PC-9 (cell line): ENCODE measurements around the gene GULP1. TPM values are rescaled to one million over a fixed set of nuclear protein-coding genes. Genes with fewer than 3 reads are reported as not detected.

ENCODE experiments used
- BruUV-seq: library from RNA; stranded (reverse); fragments of 400-500 nt; replicated peaks from 2 replicates; lab custom pipeline; 2021; lab: Mats Ljungman, UMichigan
- CTCF ChIA-PET: fragments of 300-600 bp; sonication (Branson Sonifier 250); formaldehyde crosslinking; loops from one replicate; lab custom pipeline; 2022; ENCODE audit warnings: antibody characterized with exemption; lab: Charles Lee
- POLR2A ChIA-PET: fragments of 300-600 bp; sonication (Branson Sonifier 250); formaldehyde crosslinking; loops from one replicate; lab custom pipeline; 2022; ENCODE audit warnings: antibody characterized with exemption; ENCODE audit not compliant: unreplicated experiment; lab: Charles Lee
- DNase-seq, 2 experiments: peaks; one replicate each; pipeline versions ENCODE4 v3.0.0 to v3.0.0-alpha.2; 2015 to 2022; ENCODE audit warnings: mixed read lengths in 1 of 2
- H2AFZ ChIP-seq: fragments of 200-600 bp; sonication (generic); 2 replicates; pipeline ENCODE4 v1.8.1; 2017; ENCODE audit warnings: antibody characterized with exemption
- H3F3A ChIP-seq: fragments of 200-600 bp; sonication (generic); 2 replicates; pipeline ENCODE4 v1.8.1; 2017; ENCODE audit warnings: antibody characterized with exemption, mild to moderate bottlenecking, low read depth; ENCODE audit not compliant: insufficient read depth
- H3K27ac ChIP-seq: fragments of 200-600 bp; sonication (generic); 2 replicates; pipeline ENCODE4 v1.6.1; 2016; ENCODE audit warnings: mixed run types
- H3K27me3 ChIP-seq: fragments of 200-600 bp; sonication (generic); 2 replicates; pipeline ENCODE4 v1.6.1; 2016; ENCODE audit warnings: low read depth, mixed run types; ENCODE audit not compliant: insufficient read depth
- H3K36me3 ChIP-seq: fragments of 200-600 bp; sonication (generic); 2 replicates; pipeline ENCODE4 v1.6.1; 2016; ENCODE audit warnings: low read depth, mixed run types
- H3K4me1 ChIP-seq: fragments of 200-600 bp; sonication (generic); replicated peaks from 2 replicates; pipeline ENCODE4 v1.6.1; 2016; ENCODE audit warnings: mixed run types; ENCODE audit not compliant: insufficient read depth
- H3K4me2 ChIP-seq: fragments of 200-600 bp; sonication (generic); 2 replicates; pipeline ENCODE4 v1.6.1; 2017; ENCODE audit warnings: mixed run types
- H3K4me3 ChIP-seq: fragments of 200-600 bp; sonication (generic); 2 replicates; pipeline ENCODE4 v1.6.1; 2016; ENCODE audit warnings: mixed run types
- H3K79me2 ChIP-seq: fragments of 200-600 bp; sonication (generic); 2 replicates; pipeline ENCODE4 v1.6.1; 2017; ENCODE audit warnings: low read depth, mixed run types
- H3K9me2 ChIP-seq: fragments of 200-600 bp; sonication (generic); 2 replicates; pipeline ENCODE4 v1.8.1; 2017; ENCODE audit warnings: mild to moderate bottlenecking; ENCODE audit not compliant: insufficient read depth
- H3K9me3 ChIP-seq: fragments of 200-600 bp; sonication (generic); 2 replicates; pipeline ENCODE4 v1.8.1; 2016; ENCODE audit warnings: low read depth; ENCODE audit not compliant: insufficient read depth
- H4K20me1 ChIP-seq: fragments of 200-600 bp; sonication (generic); 2 replicates; pipeline ENCODE4 v1.8.1; 2017; ENCODE audit not compliant: insufficient read depth
- CTCF ChIP-seq: fragments of 200-600 bp; sonication (generic); conservative IDR thresholded peaks from 2 replicates; pipeline ENCODE4 v1.6.1; 2017; ENCODE audit warnings: mixed run types, antibody characterized with exemption, mild to moderate bottlenecking, moderate library complexity
- EZH2 ChIP-seq: fragments of 200-600 bp; sonication (generic); IDR thresholded peaks from 2 replicates; pipeline ENCODE4 v1.8.0; 2017; ENCODE audit warnings: antibody characterized with exemption, low read depth
- intact Hi-C: fragments of 100-400 bp; cut with micrococcal nuclease; formaldehyde crosslinking; loops from one replicate; pipeline ENCODE4 v1.10.0; 2022; ENCODE audit not compliant: unreplicated experiment
- total RNA-seq: library from RNA; stranded (reverse); gene quantifications from 2 replicates; pipeline ENCODE4 v1.2.3, GENCODE V29; 2021

The GULP1 gene
- total RNA-seq, 1 experiment from 2014 or later = 38.0 TPM

- Histone ChIP-seq H2AFZ (no peak overlapping the region), H3K9me2 (no peaks in the 10 kb centered on the region), H4K20me1 (no peaks in the 10 kb centered on the region), H3F3A (no peaks in the 10 kb centered on the region), H3K9me3 (0 out of 2 replicates have a peak, but pooled peaks cover 3% of the 10 kb centered on the region), H3K36me3 (no peaks in the 10 kb centered on the region), H3K27me3 (no peaks in the 10 kb centered on the region), H3K4me3 (no peak overlapping the region), H3K4me1 (no peaks in the 10 kb centered on the region), H3K27ac (no peak overlapping the region), H3K4me2 (no peak overlapping the region), H3K79me2 (no peaks in the 10 kb centered on the region)
- ChIA-PET POLR2A (no interaction called here), CTCF (no interaction called here)
- BruUV-seq = no TSS peak
- no peak for DNase-seq
- no peak for TF ChIP-seq CTCF
- no peak for TF ChIP-seq EZH2
- intact Hi-C loops = no loop called here
Observed at GRCh38 chr2:188256420-188256819, 35.3 kb upstream of the GULP1 start.

- intact Hi-C loops = no loop called here
- Histone ChIP-seq H3K9me2 (no peaks in the 10 kb centered on the region), H3K4me3 (no peak overlapping the region), H4K20me1 (no peaks in the 10 kb centered on the region), H3K9me3 (no peaks in the 10 kb centered on the region), H2AFZ (no peak overlapping the region), H3K27ac (no peak overlapping the region), H3K36me3 (no peaks in the 10 kb centered on the region), H3K4me2 (no peak overlapping the region), H3K4me1 (no peaks in the 10 kb centered on the region), H3K27me3 (no peaks in the 10 kb centered on the region), H3K79me2 (no peaks in the 10 kb centered on the region), H3F3A (no peaks in the 10 kb centered on the region)
- ChIA-PET CTCF (no interaction called here), POLR2A (no interaction called here)
- DNase-seq = no peak
- BruUV-seq = no TSS peak
- TF ChIP-seq CTCF (no peak), EZH2 (no peak)
Observed at GRCh38 chr2:188265315-188265714, 26.4 kb upstream of the GULP1 start.

- TF ChIP-seq EZH2 = no peak
- no peak for TF ChIP-seq CTCF
- H3K36me3 ChIP-seq = no peaks in the 10 kb centered on the region
- no peak overlapping the region for H2AFZ ChIP-seq
- no peaks in the 10 kb centered on the region for H3K9me3 ChIP-seq
- CTCF ChIA-PET = no interaction called here
- H3K27ac ChIP-seq = no peak overlapping the region
- no peak for DNase-seq
- intact Hi-C loops = no loop called here
- no peaks in the 10 kb centered on the region for H4K20me1 ChIP-seq
- no peaks in the 10 kb centered on the region for H3F3A ChIP-seq
- no peaks in the 10 kb centered on the region for H3K4me1 ChIP-seq
- POLR2A ChIA-PET = no interaction called here
- H3K79me2 ChIP-seq = no peaks in the 10 kb centered on the region
- no peak overlapping the region for H3K4me3 ChIP-seq
- H3K9me2 ChIP-seq = no peaks in the 10 kb centered on the region
- H3K27me3 ChIP-seq = no peaks in the 10 kb centered on the region
- no TSS peak for BruUV-seq
- H3K4me2 ChIP-seq = no peak overlapping the region
Observed at GRCh38 chr2:188267776-188268175, 23.9 kb upstream of the GULP1 start.
